Activated CD8-positive, alpha-beta T cell treated with anti-CD3 and anti-CD28 coated beads for 36 hours (primary cell): ENCODE measurements around the gene DAB1. TPM values are rescaled to one million over a fixed set of nuclear protein-coding genes. Genes with fewer than 3 reads are reported as not detected.

Experiments used
- ATAC-seq: fragments of 200-7000 bp; cut with Tn5 transposase; one replicate; pipeline ENCODE4 v1.10.0; 2021; ENCODE audit warnings: mild to moderate bottlenecking, moderate library complexity
- CTCF ChIA-PET: fragments of 350-600 bp; sonication (Branson Sonifier 250); formaldehyde crosslinking; loops from one replicate; lab custom pipeline; 2021; ENCODE audit warnings: antibody characterized with exemption; lab: Charles Lee
- POLR2A ChIA-PET: fragments of 350-600 bp; sonication (Branson Sonifier 250); formaldehyde crosslinking; loops from one replicate; lab custom pipeline; 2021; ENCODE audit warnings: antibody characterized with exemption; lab: Charles Lee
- DNase-seq: peaks from one replicate; pipeline ENCODE4 v3.0.0-alpha.2; 2020
- H3K27ac Mint-ChIP-seq: one replicate; pipeline ENCODE4 v1.8.0; 2021; ENCODE audit warnings: mild to moderate bottlenecking, mixed read lengths
- H3K27me3 Mint-ChIP-seq: one replicate; pipeline ENCODE4 v1.8.0; 2021; ENCODE audit warnings: mixed read lengths
- H3K36me3 Mint-ChIP-seq: one replicate; pipeline ENCODE4 v1.8.0; 2021; ENCODE audit warnings: low read depth, mixed read lengths
- H3K4me1 Mint-ChIP-seq: one replicate; pipeline ENCODE4 v1.8.0; 2021; ENCODE audit warnings: low read depth, mixed read lengths
- H3K4me3 Mint-ChIP-seq: one replicate; pipeline ENCODE4 v1.8.0; 2021; ENCODE audit warnings: mild to moderate bottlenecking, moderate library complexity, mixed read lengths
- H3K9me3 Mint-ChIP-seq: one replicate; pipeline ENCODE4 v1.8.0; 2021; ENCODE audit warnings: mixed read lengths
- CTCF ChIP-seq: fragments of 200-600 bp; IDR thresholded peaks from one replicate; pipeline ENCODE4 v1.8.0; 2022; ENCODE audit warnings: antibody characterized with exemption, mild to moderate bottlenecking
- intact Hi-C: fragments of 100-400 bp; cut with micrococcal nuclease; formaldehyde crosslinking; loops from one replicate; pipeline ENCODE4 v1.10.0; 2022
- total RNA-seq, 2 experiments: library from RNA; stranded (reverse); gene quantifications; one replicate each; pipeline ENCODE4 v1.2.3, GENCODE V29; 2021

Gene DAB1
- total RNA-seq, 2 experiments from 2014 or later: not detected

GRCh38 chr1:57204942-57205787, 218.7 kb downstream of the DAB1 start:
- H3K27ac Mint-ChIP-seq: no peak overlapping the region
- H3K9me3 Mint-ChIP-seq: no peaks in the 10 kb centered on the region
- H3K4me1 Mint-ChIP-seq: no peaks in the 10 kb centered on the region
- no peaks in the 10 kb centered on the region for H3K36me3 Mint-ChIP-seq
- peaks cover 3% of the 10 kb centered on the region for H3K27me3 Mint-ChIP-seq
- no peak for DNase-seq
- no peak overlapping the region for H3K4me3 Mint-ChIP-seq
- CTCF ChIA-PET: no interaction called here
- ATAC-seq: no peak
- intact Hi-C loops: no loop called here
- no peak for TF ChIP-seq CTCF
- POLR2A ChIA-PET: no interaction called here

DNA sequence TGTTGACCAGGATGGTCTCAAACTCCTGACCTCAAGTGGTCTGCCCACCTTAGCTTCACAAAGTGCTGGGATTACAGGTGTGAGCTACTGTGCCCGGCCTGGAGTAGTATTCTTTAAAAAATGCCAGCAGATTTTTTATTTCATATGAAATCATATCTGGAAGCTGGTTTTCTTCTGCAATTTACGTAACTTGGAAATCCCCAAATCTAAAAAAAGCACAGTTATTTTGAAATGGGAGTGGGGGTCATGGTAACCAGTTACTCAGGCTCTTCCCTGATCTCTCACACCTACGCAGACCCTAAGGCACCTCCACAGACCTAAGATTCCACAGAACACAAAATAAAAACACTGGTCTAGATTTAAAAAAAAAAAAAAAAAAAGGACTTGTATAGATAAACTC, 219.8 kb downstream of the DAB1 start:
- H3K4me1 Mint-ChIP-seq: no peaks in the 10 kb centered on the region
- ChIA-PET POLR2A (no interaction called here), CTCF (no interaction called here)
- no peak for DNase-seq
- H3K4me3 Mint-ChIP-seq: no peak overlapping the region
- H3K36me3 Mint-ChIP-seq: no peaks in the 10 kb centered on the region
- peaks cover 3% of the 10 kb centered on the region for H3K27me3 Mint-ChIP-seq
- no peak for TF ChIP-seq CTCF
- intact Hi-C loops: no loop called here
- ATAC-seq: no peak
- no peak overlapping the region for H3K27ac Mint-ChIP-seq
- no peaks in the 10 kb centered on the region for H3K9me3 Mint-ChIP-seq

DNA sequence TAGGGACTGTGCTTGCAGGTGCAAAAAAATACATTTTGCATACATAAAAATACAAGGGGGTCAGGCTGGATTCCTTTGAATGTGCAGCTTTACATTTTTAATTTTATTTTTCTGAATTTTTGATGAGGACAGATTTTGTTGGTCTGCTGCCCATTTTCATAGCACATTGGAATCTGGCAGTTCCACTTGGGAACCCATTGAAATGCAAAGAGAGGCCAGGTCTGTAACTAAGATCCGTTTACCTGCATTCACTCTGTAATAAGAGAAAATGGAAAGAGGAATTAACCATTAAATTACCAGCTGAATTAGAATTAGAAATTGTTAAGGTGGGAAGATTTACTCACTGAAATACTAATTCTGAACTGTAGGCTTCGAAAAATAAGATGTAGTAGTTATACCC, 221.6 kb downstream of the DAB1 start:
- Mint-ChIP-seq H3K4me1 (no peaks in the 10 kb centered on the region), H3K36me3 (no peaks in the 10 kb centered on the region), H3K9me3 (no peaks in the 10 kb centered on the region), H3K4me3 (no peak overlapping the region), H3K27me3 (peaks cover 3% of the 10 kb centered on the region), H3K27ac (no peak overlapping the region)
- TF ChIP-seq CTCF: no peak
- intact Hi-C loops: no loop called here
- DNase-seq (no peak), ATAC-seq (no peak)
- CTCF ChIA-PET: interaction anchor here (1.1 kb wide), 1 partner anchor 14 kb away, joined by 4 read pairs; no protein-coding TSS in a partner anchor
- POLR2A ChIA-PET: no interaction called here

DNA sequence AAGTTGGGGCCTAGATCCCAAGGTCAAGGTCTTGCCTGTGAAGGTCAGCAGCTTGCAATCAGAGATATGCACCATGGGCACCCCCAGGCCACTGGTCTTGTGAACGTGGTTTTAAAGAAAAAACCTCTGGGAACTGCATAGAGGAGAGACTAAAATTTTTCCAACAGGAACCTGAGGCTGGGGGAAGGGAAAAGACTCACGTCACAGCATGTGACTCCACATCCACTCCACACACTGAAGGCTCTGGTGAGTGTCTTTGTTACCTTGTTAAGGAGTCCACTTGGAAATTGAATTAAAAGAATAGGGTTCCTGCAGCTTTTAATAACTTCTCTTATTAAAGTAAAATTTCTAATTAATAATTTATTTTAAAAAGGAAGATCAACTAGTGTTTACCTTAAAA, 224.9 kb downstream of the DAB1 start:
- Mint-ChIP-seq H3K9me3 (no peaks in the 10 kb centered on the region), H3K4me1 (no peaks in the 10 kb centered on the region), H3K27me3 (peaks cover 3% of the 10 kb centered on the region), H3K4me3 (no peak overlapping the region), H3K36me3 (no peaks in the 10 kb centered on the region), H3K27ac (no peak overlapping the region)
- POLR2A ChIA-PET: no interaction called here
- intact Hi-C loops: no loop called here
- DNase-seq (no peak), ATAC-seq (no peak)
- CTCF ChIA-PET: no interaction called here
- no peak for TF ChIP-seq CTCF

DNA sequence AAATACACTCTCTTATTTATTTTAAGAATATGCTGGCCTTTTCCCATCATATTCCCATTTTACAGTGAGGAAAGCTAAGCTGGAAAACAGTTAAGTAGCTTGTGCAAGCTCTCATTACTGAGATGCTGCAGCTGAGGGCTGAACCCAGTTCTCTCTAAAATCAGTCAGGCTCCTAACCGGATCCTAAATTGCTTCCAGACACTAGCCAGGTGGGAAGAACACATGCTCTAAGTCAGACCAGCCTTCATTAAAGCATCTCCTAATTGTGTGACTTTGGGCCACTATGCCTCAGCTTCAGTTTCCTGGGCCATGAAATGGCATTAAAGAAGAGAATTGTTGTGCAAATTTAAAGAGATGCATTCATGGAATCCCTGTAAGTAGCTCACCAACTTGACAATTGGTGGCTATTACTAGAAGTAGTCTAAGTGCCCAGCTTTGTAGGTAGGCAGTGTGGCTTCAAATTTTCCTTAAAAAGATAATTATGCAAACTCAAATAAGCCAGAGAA, 228.4 kb downstream of the DAB1 start:
- intact Hi-C loops: no loop called here
- no peak overlapping the region for H3K4me3 Mint-ChIP-seq
- no peaks in the 10 kb centered on the region for H3K36me3 Mint-ChIP-seq
- no peaks in the 10 kb centered on the region for H3K9me3 Mint-ChIP-seq
- ChIA-PET POLR2A (no interaction called here), CTCF (no interaction called here)
- ATAC-seq (no peak), DNase-seq (no peak)
- no peaks in the 10 kb centered on the region for H3K4me1 Mint-ChIP-seq
- H3K27me3 Mint-ChIP-seq: no peaks in the 10 kb centered on the region
- no peak for TF ChIP-seq CTCF
- no peak overlapping the region for H3K27ac Mint-ChIP-seq
